ENCODE data around the gene PIK3R3. TPM values are rescaled to one million over a fixed set of nuclear protein-coding genes. Genes with fewer than 3 reads are reported as not detected.

The PIK3R3 gene
- total RNA-seq, 1 experiment from 2014 or later: 9.0 TPM

DNA sequence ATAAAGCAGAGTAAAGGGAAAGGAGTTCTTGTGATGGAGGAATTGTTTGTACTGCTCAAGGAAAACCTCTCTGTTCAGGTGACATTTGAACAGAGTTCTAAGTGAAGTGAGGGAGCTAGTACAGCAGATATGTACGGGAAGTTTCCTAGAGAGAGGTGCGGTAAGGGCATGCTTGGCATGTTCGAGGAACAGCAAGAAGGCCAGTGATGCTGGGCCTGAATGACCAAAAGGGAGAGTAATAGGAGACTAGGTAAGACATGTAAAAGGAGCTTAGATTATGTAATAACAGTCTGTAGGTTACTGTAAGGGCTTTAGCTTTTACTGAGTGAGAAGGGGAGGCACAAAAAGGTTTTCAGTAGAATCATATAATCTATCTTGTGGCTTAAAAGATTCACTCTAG lies 63.9 kb downstream of the PIK3R3 start:
- ChIA-PET CTCF (interaction anchor here (1.1 kb wide), 1 partner anchor 155 kb away, joined by 5 read pairs; no protein-coding TSS in a partner anchor), POLR2A (no interaction called here)
- no peak overlapping the region for H3K27ac Mint-ChIP-seq
- H3K4me3 Mint-ChIP-seq: no peak overlapping the region
- no peak for ATAC-seq
- DNase-seq (ENCODE audit: low spot score): no peak
- no peak for TF ChIP-seq TEAD1 (CRISPR knock-in tag; IDR thresholded peaks at IDR 0.05)
- TF ChIP-seq ETV6 (CRISPR knock-in tag; IDR thresholded peaks at IDR 0.05): no peak
- TF ChIP-seq ZMAT4 (CRISPR knock-in tag; IDR thresholded peaks at IDR 0.05): no peak
- no peak for TF ChIP-seq GTF2I (CRISPR knock-in tag; conservative IDR thresholded peaks at IDR 0.05)
- TF ChIP-seq, protein P1, sequence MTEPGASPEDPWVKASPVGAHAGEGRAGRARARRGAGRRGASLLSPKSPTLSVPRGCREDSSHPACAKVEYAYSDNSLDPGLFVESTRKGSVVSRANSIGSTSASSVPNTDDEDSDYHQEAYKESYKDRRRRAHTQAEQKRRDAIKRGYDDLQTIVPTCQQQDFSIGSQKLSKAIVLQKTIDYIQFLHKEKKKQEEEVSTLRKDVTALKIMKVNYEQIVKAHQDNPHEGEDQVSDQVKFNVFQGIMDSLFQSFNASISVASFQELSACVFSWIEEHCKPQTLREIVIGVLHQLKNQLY (CRISPR knock-in tag; IDR thresholded peaks at IDR 0.05): no peak
- TF ChIP-seq ZNF121 (CRISPR knock-in tag; IDR thresholded peaks at IDR 0.05): no peak
- TF ChIP-seq ZNF281 (CRISPR knock-in tag; IDR thresholded peaks at IDR 0.05): no peak
- no peak for TF ChIP-seq ZNF532 (CRISPR knock-in tag; IDR thresholded peaks at IDR 0.05; ENCODE audit: borderline replicate concordance)
- no peak for TF ChIP-seq ELF4 (CRISPR knock-in tag; IDR thresholded peaks at IDR 0.05; ENCODE audit: low read depth)
- TF ChIP-seq SP1 (CRISPR knock-in tag; conservative IDR thresholded peaks at IDR 0.05): no peak
- TF ChIP-seq PRRX2 (CRISPR knock-in tag; IDR thresholded peaks at IDR 0.05): no peak
- no peak for TF ChIP-seq SOX15 (CRISPR knock-in tag; IDR thresholded peaks at IDR 0.05)
- no peak for TF ChIP-seq ZBTB43 (CRISPR knock-in tag; IDR thresholded peaks at IDR 0.05)
- TF ChIP-seq JAZF1 (CRISPR knock-in tag; IDR thresholded peaks at IDR 0.05): no peak
- no peak for TF ChIP-seq CREM (CRISPR knock-in tag; IDR thresholded peaks at IDR 0.05)
- no peak for TF ChIP-seq ZNF232 (CRISPR knock-in tag; IDR thresholded peaks at IDR 0.05)
- TF ChIP-seq, protein P2, sequence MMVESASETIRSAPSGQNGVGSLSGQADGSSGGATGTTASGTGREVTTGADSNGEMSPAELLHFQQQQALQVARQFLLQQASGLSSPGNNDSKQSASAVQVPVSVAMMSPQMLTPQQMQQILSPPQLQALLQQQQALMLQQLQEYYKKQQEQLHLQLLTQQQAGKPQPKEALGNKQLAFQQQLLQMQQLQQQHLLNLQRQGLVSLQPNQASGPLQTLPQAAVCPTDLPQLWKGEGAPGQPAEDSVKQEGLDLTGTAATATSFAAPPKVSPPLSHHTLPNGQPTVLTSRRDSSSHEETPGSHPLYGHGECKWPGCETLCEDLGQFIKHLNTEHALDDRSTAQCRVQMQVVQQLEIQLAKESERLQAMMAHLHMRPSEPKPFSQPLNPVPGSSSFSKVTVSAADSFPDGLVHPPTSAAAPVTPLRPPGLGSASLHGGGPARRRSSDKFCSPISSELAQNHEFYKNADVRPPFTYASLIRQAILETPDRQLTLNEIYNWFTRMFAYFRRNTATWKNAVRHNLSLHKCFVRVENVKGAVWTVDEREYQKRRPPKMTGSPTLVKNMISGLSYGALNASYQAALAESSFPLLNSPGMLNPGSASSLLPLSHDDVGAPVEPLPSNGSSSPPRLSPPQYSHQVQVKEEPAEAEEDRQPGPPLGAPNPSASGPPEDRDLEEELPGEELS (CRISPR knock-in tag; IDR thresholded peaks at IDR 0.05): no peak
- TF ChIP-seq, protein P3, sequence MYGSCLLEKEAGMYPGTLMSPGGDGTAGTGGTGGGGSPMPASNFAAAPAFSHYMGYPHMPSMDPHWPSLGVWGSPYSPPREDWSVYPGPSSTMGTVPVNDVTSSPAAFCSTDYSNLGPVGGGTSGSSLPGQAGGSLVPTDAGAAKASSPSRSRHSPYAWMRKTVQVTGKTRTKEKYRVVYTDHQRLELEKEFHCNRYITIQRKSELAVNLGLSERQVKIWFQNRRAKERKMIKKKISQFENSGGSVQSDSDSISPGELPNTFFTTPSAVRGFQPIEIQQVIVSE (CRISPR knock-in tag; IDR thresholded peaks at IDR 0.05; ENCODE audit: borderline replicate concordance): no peak
- no peak for TF ChIP-seq NFE2L1 (CRISPR knock-in tag; IDR thresholded peaks at IDR 0.05)
- H3K9me3 Mint-ChIP-seq: no peaks in the 10 kb centered on the region
- H3K4me1 Mint-ChIP-seq: peaks cover 10% of the 10 kb centered on the region
- no peaks in the 10 kb centered on the region for H3K27me3 Mint-ChIP-seq (ENCODE audit: low read depth)
- no peaks in the 10 kb centered on the region for H3K36me3 Mint-ChIP-seq

Data from WTC11 (cell line).